ENCODE measurements around the gene SLC39A6.
"Not testable (repeated sequence)": the region's sequence is repeated elsewhere in the genome, so short reads cannot be mapped to it uniquely, and the experiment has no call there.

Gene SLC39A6

DNA sequence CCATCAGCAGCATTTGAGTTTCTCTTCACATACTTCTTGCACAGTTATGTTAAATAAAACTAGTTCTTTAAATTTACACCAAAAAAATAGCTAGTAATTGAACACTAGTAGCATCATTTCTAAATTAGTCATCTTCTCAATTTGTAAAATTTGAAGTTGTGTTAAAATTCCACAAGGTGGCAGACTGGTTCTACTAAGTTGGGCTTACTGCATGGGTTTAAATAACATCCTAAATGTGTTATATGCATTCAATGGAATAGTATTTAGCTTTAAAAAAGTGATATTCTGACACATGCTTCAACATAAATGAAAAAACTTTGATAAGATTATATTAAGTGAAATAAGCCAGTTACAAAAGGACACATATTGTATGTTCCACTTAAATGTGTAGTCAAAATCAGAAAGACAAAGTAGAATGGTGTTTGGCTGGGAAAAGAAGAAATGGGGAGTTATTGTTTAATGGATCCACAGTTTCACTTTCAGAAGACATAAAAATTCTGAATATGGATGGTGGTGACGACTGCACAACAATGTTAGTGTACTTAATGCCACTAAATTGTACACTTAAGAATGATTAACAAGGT, 33.1 kb downstream of the SLC39A6 start:
- peak; percentile 45 for DNase-seq (ENCODE audit: low read depth)

DNA sequence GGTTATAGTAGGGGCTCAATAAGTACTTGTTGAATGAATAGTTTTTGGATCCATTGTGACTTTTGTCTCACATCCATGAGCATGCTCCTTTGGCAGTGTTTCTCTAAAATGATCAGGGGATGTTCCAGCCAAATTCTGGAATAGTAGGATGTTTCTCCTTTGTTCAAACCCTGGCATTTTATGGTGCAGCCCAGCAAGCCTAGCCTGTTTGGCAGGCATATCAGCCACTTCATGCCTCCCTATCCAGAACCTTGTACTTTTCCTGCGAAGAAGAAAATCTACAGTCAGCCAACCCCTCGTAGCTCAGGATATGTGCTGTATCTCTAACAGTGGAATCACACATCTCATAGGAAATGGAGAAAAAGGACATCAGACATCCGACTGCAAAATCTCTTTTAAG, 34.7 kb downstream of the SLC39A6 start:
- DNase-seq (ENCODE audit: low read depth) = no peak

DNA sequence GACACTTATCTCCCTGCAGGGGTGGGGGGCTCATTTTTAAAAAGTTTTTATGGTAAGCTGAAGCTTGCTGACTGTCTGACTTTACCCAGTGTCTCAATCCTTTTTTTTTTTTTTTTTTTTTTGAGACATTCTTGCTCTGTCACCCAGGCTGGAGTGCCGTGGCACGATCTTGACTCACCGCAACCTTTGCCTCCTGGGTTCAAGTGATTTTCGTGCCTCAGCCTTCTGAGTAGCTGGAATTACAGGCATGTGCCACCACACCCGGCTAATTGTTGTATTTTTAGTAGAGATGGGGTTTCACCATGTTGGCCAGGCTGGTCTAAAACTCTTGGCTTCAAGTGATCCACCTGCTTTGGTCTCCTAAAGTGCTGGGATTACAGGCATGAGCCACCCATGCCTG, 37.0 kb downstream of the SLC39A6 start:
- not testable (repeated sequence) for DNase-seq (ENCODE audit: low read depth)

DNA sequence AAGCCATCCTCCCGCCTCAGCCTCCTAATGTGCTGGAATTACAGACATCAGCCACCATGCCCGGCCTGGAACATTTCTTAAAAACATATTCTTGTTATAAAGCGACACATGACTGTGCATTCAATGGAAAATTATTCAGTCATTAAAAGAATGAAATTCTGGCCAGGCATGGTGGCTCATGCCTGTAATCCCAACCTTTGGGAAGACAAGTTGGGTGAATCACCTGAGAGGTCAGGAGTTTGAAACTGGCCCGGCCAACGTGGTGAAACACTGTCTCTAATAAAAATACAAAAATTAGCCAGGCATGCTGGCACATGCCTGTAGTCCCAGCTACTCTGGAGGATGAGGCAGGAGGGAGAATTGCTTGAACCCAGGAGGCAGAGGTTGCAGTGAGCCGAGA, 40.1 kb downstream of the SLC39A6 start:
- DNase-seq (ENCODE audit: low read depth) = no peak

DNA sequence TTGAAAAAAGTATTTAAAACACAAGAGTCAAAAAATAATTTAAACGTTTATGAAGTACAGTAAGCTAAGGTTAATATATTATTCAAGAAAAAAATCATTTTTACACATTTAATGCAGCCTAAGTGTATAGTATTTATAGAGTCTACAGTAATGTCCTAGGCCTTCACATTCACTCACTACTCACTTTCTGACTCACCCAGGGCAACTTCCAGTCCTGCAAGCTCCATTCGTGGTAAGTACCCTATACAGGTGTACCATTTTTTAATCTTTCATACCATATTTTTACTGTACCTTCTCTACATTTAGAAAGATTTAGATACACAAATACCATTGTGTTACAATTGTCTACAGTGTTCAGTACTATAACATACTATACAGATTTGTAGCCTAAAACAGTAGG, 40.9 kb downstream of the SLC39A6 start:
- no peak for DNase-seq (ENCODE audit: low read depth)

DNA sequence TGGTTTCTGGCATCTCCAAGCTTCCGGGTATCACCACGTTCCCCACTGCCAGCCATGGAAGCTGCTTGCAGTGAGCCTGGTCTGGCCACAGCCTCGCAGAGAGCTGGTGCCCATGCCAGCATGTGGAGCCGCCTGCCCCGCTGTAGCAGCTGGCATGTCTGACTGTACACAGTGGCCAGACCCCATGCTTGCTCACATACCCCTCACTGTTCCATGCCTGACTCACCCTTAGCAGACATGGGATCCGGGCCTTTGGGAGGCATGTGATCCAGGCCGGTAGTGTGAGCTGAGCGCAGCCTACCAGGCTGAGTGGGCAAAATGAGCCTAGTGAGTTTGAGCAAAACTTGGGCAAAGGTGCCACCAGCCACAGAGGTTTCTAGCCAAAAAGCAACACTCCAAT, 43.0 kb downstream of the SLC39A6 start:
- DNase-seq (ENCODE audit: low read depth) = no peak

DNA sequence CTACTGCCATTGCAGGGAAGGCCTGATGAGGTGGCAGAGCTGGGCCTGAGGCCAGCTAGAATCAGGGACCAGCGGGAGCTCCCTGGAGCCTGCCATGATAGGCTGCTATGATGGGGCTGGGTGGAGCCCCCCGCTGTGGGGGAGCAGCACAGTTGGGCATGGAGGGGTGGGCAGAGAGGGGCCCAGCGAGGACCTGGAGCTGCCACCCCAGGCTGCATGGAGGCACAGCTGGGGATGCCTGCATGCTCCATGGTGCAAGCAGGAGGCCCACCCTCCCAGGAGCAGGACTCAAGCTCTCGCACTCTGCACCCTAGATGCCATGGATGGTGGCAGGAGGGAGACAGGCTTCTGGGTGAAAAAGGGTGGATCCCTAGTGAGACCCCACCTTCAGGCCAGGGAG, 43.9 kb downstream of the SLC39A6 start:
- DNase-seq (ENCODE audit: low read depth) = no peak

DNA sequence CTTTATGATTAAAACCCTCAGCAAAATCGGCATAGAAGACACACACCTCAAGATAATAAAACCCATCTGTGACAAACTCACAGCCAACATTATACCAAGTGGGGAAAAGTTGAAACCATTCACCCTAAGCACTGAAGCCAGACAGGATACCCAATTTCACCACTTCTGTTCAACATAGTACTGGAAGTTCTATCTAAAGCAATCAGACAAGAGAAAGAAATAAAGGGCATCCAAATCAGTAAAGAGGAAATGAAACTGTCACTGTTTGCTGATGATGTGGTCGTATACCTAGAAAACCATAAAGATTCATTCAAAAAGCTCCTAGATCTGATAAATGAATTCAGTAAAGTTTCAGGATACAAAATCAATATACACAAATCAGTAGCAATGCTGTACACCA, 45.4 kb downstream of the SLC39A6 start:
- DNase-seq (ENCODE audit: low read depth) = no peak

DNA sequence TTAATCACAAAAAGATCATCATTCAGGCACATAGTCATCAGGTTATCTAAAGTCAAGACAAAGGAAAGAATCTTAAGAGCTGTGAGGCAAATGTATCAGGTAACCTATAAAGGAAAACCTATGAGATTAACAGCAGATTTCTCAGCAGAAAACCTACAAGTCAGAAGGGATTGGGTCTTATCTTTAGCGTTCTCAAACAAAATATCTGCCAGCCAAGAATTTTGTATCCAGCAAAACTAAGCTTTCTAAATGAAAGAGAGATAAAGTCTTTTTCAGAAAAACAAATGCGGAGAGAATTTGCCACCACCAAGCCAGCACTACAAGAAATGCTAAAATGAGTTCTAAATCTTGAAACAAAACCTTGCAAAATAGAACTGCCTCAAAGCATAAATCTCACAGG, 48.0 kb downstream of the SLC39A6 start:
- DNase-seq (ENCODE audit: low read depth) = not testable (repeated sequence)

DNA sequence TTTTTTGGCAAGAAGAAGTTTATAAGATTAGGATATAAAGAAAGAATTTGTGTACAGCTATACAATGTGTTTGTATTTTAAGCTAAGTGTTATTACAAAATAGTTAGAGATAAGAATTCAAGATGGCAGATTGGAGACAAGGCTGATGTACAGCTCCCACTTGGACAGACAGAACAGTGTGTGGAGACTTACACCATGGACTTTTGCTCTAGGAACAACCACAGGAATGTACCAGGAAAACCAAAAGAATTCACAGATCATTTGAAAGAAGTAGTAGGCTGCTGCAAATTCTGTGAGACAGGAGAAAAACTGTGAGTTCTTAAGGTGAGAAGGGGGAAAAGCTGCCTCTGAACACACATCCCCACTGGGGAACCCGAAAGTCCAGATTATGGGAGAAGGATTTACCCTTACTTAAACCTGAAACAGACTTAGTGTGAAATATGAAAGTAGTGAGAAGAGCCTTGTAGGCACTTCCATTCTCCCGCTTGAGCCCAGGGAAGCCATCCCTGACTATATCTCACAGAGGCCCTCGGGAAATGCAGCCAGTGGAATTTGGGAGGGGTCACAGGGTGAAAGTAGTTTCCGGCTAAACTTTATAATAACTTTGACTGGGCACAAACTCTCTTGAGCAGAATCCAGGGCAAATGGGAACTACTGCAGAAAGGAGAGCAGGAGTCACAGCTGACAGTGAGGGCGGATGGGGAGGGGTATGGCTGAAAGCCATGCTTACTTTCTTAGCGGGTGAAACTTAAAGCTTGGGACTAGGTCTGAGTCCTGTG, 50.2 kb downstream of the SLC39A6 start:
- DNase-seq (ENCODE audit: low read depth) = peak; percentile 68

DNA sequence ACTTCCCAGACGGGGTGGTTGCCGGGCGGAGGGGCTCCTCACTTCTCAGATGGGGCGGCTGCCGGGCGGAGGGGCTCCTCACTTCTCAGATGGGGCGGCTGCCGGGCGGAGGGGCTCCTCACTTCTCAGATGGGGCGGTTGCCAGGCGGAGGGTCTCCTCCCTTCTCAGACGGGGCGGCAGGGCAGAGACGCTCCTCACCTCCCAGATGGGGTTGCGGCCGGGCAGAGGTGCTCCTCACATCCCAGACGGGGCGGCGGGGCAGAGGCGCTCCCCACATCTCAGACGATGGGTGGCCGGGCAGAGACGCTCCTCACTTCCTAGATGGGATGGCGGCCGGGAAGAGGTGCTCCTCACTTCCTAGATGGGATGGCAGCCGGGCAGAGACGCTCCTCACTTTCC, 51.4 kb downstream of the SLC39A6 start:
- not testable (repeated sequence) for DNase-seq (ENCODE audit: low read depth)

DNA sequence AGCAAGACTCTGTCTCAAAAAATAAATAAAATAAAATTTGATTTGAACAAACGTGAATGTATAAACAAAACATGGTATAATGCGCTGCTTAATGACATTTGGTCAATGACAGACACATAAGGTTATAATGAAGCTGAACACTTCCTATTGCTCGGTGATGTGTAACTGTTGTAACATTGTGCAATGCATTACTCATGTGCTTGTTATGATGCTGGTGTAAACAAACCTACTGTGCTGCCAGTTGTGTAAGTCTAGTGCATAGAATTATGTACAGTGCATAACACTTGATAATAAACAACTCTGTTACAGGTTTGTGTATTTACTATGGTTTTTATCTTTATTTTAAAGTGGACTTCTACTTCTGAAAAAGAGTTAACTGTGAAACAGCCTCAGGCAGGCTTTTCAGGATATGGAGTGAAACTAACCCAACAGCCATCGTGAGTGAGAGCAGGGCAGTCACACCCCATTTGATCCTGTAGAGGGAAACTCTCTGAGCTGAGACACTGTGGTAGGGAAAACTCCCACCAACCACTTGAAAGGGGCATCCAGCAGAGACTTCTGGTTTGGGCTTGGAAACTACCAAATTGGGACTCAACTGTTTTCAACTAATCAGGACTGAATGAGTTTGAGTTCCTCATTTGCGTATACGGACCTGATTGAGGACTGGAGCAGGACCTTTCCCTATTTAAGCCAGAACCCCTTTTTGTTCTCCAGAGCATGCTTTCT, 53.1 kb downstream of the SLC39A6 start:
- peak; percentile 47 for DNase-seq (ENCODE audit: low read depth)

DNA sequence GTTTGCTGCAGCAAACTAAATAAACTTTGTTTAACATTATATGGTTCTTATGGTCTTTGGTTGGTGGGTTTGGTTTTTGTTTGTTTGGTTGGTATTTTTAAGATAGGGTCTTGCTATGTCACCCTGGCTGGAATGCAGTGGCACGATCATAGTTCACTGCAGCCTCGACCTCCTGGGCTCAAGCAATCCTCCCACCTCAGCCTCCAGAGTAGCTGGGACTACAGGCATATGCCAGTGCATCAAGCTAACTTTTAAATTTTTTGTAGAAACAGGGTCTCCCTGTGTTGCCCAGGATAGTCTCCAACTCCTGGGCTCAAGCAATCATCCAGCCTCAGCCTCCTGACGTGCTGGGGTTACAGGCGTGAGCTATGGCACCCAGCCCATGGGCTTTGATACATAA, 54.7 kb downstream of the SLC39A6 start:
- no peak for DNase-seq (ENCODE audit: low read depth)

DNA sequence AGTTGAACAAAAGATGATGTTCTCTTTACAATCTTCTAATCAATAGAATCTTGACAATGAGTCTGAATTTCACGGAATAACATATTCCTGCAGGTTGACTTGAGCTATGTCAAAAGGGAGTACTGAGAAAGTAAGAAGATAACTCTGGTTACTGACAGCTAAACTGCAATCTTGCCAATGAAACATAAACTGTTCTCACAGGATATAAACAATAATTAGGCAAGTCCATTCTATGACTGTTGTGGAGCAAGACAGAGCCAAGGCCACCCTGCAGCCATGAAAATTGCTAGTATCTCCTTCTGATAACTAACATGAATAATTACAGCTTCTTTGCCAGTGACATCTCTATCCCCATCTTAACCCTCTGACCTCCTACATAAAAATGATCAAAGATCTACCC, 55.5 kb downstream of the SLC39A6 start:
- no peak for DNase-seq (ENCODE audit: low read depth)

DNA sequence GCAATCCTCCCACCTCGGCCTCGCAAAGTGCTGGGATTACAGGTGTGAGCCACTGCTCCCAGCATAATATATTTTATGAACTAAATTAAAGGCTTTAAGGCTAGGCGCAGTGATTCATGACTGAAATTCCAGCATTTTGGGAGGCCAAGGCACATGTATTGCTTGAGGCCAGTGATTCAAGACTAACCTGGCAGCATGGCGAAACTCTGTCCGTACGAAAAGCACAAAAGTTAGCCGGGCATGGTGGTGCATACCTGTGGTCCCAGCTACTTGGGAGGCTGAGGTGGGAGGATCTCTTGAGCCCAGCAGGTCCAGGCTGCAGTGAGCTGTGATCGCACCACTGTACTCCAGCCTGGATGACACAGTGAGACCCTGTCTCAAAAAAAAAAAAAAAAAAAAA, 56.7 kb downstream of the SLC39A6 start:
- not testable (repeated sequence) for DNase-seq (ENCODE audit: low read depth)

DNA sequence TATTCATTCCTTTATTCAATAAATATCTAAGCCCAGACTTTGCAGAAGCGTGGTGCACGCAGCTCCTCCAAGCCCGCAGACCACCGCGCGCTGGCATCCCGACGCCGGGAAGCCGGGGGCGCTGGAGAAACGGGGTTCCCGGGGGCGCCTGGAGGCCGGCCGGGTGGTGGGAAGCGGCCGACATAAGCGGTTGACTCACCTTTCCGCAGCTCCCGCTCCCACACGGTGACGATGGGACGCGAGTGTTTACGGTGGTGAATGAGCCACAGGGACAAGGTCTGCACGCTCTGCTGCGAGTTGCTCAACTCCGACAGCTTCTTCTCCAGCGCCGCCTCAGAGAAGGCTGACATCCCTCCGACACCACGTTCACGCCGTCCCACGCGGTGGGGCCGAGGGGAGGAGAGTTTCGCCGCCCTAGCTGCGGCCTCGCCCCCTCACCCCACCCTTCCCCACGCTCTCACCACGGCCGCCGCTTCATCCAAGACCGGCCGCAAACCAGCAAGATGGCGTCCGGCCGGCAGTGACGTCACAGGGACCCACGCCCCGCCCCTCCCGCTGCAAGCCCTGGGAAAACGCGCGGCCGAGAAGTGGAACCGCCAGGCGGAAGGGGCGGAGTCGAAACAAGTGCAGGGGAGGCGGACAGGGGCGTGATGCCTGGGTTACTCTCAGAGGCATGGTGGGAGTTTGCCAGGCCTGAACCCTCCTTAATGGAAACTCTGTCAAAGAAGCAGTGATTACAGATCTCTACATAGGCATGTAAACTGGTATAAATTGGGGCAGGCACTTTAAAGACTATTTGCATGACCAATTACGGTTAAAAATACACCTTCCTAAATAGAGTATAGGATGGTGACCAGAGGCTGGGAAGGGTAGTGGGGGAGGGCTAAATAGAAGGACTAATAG, 61.8 kb downstream of the SLC39A6 start, which contains the start of gene RPRD1A:
TSS of gene RPRD1A (minus strand) at position 505 of the 903 bp plus-strand sequence. CDS start at position 350, 155 bp downstream.
- DNase-seq (ENCODE audit: low read depth) = peak; percentile 57

DNA sequence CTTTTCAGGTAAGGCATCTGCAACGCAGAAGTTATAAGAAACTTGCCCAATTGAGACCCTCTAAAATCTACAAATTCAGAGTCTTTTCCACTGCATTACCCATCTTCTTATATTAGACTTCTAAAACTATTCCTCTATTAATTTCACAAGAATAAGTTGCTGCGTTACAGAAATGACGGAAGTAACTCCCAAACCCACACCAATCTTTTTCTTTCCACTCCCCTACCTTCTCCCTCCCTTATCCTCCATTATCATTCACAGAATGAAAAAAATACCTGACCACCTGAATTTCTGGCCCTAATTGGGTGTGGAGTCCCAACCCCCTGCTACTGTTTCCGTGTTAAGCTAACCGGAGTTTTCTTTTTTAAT, 62.5 kb downstream of the SLC39A6 start:
- DNase-seq (ENCODE audit: low read depth) = no peak

DNA sequence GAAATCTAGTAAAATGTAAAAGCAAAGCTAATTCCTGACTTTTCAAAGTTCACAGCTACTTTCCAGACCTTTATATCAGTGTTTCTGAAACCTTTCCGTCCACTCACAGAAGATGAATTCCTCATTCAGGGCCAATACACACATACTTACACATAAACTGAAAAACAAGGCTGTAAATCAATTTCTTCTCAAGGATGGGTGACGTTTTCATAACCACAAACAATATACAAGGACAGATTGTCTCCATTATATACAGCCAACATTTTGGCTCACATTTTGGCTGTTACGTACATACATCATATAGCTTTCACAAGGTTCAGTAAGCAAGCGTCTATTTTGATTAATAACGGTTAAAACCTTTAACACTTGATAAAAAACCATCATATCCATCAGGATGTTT, 63.1 kb downstream of the SLC39A6 start:
- DNase-seq (ENCODE audit: low read depth) = peak; percentile 10

DNA sequence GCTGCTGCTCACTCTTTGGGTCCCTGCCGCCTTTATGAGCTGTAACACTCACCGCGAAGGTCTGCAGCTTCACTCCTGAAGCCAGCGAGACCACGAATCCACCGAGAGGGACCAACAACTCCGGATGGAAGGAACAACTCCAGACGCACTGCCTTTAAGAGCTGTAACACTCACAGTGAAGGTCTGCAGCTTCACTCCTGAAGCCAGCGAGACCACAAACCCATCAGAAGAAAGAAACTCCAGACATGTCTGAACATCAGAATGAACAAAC, 64.4 kb downstream of the SLC39A6 start:
- DNase-seq (ENCODE audit: low read depth) = not testable (repeated sequence)

DNA sequence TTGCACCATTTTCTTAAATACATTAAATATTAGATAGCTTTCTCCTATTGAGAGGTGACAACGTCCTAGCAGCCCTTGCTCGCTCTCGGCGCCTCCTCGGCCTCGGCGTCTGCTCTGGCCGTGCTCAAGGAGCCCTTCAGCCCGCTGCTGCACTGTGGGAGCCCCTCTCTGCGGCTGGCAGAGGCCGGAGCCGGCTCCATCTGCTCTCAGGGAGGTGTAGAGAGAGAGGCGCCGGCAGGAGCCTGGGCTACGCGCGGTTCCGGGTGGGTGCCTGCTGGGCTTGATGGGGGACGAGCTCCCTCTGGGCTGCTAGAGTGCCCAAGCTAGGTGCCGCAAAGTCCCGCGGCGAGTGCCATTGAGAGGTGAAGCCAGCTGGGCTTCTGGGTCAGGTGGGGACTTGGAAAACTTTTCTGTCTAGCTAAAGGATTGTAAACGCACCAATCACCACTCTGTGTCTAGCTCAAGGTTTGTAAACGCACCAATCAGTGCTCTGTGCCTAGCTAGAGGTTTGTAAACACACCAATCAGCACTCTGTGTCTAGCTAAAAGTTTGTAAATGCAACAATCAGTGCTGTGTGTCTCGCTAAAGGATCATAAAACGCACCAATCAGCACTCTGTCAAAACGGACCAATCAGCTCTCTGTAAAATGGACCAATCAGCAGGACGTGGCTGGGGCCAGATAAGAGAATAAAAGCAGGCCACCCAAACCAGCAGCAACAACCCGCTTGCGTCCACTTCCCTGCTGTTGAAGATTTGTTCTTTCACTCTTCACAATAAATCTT, 64.9 kb downstream of the SLC39A6 start:
- DNase-seq (ENCODE audit: low read depth) = no peak

DNA sequence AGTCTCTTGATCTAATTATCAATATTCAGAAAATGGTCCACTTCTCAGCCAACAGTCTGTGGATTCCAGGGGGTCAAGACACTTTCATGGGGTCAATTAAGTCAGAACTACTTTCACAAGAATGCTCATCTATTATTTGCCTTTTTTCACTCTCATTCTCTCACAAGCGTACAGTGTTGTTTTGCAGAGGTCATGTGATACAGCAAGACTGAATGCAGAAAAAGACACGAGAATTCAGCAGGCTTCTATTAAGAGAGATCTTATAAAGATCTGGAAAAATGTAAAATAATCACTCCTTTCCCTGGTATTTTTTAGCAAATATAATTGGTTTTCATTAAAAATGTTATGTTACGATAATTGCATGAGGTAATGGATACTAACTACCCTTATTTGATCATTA, 70.5 kb downstream of the SLC39A6 start:
- no peak for DNase-seq (ENCODE audit: low read depth)
